Astrocyte of the cerebellum (primary cell): ENCODE results near the gene BMP5.

ENCODE experiments used
- DNase-seq: peaks from one replicate; pipeline ENCODE4 v3.0.0-alpha.2; 2011; ENCODE audit warnings: low read depth
- H3K4me3 ChIP-seq: 2 replicates; pipeline ENCODE4 v1.5.1; 2011; ENCODE audit warnings: mild to moderate bottlenecking, low read depth, low read length, moderate library complexity
- CTCF ChIP-seq: IDR thresholded peaks from 2 replicates; pipeline ENCODE4 v1.5.1; 2012; ENCODE audit warnings: low read length, low read depth, moderate library complexity, mild to moderate bottlenecking; ENCODE audit errors: missing control alignments
- in situ Hi-C: cut with HindIII; loops from 2 replicates; pipeline ENCODE4 v1.10.0; 2017; ENCODE audit warnings: low sequenced_read_pairs

Gene BMP5

DNA sequence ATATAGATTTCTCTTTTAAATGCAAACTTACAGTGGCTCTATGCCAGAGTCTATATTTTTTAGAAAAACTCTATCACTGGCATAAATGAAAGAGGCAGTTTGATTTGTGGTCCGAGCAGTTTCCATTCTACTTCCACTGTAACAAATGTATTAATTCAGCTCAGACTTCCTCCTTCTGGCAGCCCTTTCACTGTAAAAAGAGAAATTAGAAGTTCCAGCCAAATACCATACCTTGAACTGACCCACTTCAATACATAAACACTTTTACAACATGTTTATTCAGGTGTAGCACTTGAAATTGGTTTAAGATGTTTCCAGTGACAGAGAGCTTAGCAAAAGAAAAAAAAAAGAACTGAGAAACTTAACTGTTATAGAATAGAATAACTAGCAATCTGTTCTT, 99.3 kb downstream of the BMP5 start:
- no peak for DNase-seq
- in situ Hi-C loops: no loop called here
- no peak overlapping the region for H3K4me3 ChIP-seq
- no peak for TF ChIP-seq CTCF

GRCh38 chr6:55775029-55775318, 100.4 kb downstream of the BMP5 start:
- in situ Hi-C loops: no loop called here
- no peak for TF ChIP-seq CTCF
- H3K4me3 ChIP-seq: no peak overlapping the region
- DNase-seq: no peak

DNA sequence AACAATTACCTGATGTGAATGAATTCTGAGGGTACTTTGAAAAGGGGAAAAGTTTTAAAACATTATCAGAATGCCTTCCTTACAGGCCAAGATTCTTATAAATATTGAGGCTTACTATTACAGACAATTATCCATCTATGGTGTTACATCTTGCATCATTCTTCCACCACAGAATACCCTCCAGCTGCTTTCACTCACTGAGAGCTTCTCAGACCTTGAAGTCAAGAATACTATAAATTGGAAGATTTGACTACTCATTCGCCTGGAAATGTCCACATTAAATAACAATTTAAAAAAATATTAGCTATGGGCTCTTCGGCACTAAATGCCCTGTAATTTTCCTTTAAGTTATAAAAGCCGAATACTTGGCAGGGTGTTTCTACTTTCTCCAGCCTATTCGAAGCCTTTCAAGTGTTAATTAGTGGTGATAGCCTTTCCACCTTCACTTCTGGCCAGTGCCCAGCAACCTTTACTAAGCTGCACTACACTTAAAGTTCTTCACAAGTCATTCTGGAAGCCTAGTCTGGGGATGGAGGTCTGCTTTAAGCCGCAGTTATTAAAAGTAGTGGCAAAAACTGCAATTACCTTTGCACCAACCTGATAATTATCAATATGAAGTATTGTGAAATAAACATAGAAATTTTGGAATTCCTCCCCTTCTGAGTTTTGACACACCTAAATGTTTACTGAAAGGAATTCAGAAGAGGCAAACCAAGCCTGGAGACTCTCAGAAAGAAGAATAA, 100.9 kb downstream of the BMP5 start:
- in situ Hi-C loops: no loop called here
- DNase-seq: no peak
- no peak overlapping the region for H3K4me3 ChIP-seq
- TF ChIP-seq CTCF: no peak

DNA sequence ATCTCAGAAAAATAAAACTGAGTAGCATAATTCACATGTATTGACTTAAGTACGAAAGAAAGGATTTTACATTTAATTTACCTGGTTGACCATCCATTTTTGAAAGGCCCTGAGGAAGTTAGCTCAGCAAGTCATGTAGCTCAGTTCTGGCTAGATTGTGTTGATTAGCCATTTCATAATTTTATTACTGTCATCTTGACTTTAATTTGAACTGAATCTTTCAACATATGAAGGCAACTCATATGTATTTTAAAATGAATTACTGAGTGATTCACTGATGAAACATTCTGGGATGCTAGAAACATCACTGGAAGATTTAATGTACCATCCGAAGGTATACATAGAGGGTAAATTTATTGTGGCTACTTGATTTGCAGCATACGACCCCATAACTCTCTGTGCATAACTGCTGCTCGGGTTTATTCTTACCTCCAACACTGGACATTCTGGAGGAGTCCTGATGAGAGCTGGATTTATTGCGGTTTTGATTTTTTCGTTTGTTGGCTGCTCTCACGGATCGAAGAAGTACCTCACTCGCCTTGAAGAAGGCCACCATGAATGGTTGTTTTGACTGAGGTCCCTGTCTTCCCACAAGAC, 101.7 kb downstream of the BMP5 start:
- H3K4me3 ChIP-seq: no peak overlapping the region
- in situ Hi-C loops: no loop called here
- DNase-seq: no peak
- TF ChIP-seq CTCF: no peak

DNA sequence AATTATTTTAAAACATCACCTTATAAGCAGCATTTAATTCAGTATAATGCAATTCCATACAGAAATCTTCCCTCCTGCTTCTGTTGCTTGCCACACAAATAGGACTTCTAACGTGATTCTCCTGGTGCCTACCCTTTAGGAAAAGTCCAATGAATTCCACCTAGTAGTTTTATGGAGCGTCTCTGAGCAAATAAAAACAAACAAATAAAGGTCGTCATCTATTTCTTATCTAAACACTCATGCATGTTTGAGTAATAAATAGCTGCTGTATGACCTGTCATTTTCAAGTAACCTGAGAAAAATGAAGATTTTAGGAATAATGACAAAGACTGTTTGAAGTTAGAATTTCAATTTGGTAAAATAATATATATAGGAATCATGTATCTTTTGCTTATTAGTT, 102.7 kb downstream of the BMP5 start:
- H3K4me3 ChIP-seq: no peak overlapping the region
- no peak for TF ChIP-seq CTCF
- no peak for DNase-seq
- in situ Hi-C loops: no loop called here

DNA sequence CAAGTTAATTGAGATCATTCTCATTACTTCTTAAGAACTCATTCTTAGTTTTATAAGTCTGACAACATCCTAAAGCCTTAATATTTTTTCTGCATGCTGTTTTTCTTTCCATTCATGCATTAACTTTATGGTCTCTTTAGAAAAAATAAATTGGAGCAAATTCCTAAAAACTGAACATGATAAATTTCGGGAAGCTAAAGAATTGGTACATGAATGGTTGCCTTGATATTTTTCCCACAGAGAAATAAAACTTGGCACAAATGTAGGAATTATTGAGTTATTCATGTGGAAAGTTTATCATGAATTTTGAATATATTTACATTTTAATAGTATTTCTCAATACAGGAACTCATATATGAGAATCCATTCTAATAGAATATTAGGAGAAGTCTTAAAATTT, 115.9 kb downstream of the BMP5 start:
- no peak overlapping the region for H3K4me3 ChIP-seq
- in situ Hi-C loops: no loop called here
- no peak for DNase-seq
- TF ChIP-seq CTCF: no peak
